CD4-positive, CD25-positive, alpha-beta regulatory T cell (primary cell): ENCODE measurements around the gene POLA1. TPM values are rescaled to one million over a fixed set of nuclear protein-coding genes. Genes with fewer than 3 reads are reported as not detected.
A peak's percentile ranks its signal among the peaks of the same experiment; 100 is the strongest.
"Not testable (repeated sequence)": the region's sequence is repeated elsewhere in the genome, so short reads cannot be mapped to it uniquely, and the experiment has no call there.

ENCODE experiments used
- ATAC-seq, 2 donors: fragments of 150-1000 bp; cut with Tn5 transposase; one replicate each; pipeline ENCODE4 v1.10.0; 2021; ENCODE audit warnings: low read depth in 2 of 2, moderate number of reproducible peaks in 2 of 2, moderate library complexity in 1 of 2
- DNase-seq, 3 donors: peaks; one replicate each; pipeline versions ENCODE4 v3.0.0 to v3.0.0-alpha.2; 2012 to 2022; ENCODE audit warnings: mixed read lengths in 1 of 3
- H3K27ac ChIP-seq: one replicate; pipeline ENCODE4 v1.7.0; 2013; ENCODE audit warnings: mild to moderate bottlenecking, low read length; ENCODE audit not compliant: insufficient read depth, poor library complexity, severe bottlenecking
- H3K27me3 ChIP-seq: one replicate; pipeline ENCODE4 v1.7.0; 2013; ENCODE audit warnings: low read length; ENCODE audit not compliant: control insufficient read depth, insufficient read depth
- H3K36me3 ChIP-seq: one replicate; pipeline ENCODE4 v1.7.0; 2013; ENCODE audit warnings: mild to moderate bottlenecking, low read length, moderate library complexity; ENCODE audit not compliant: control insufficient read depth, insufficient read depth
- H3K4me1 ChIP-seq: 2 replicates; pipeline ENCODE4 v1.7.0; 2013; ENCODE audit warnings: mild to moderate bottlenecking, low read length; ENCODE audit not compliant: insufficient read depth, control insufficient read depth, poor library complexity, severe bottlenecking
- H3K4me3 ChIP-seq: one replicate; pipeline ENCODE4 v1.7.0; 2013; ENCODE audit warnings: low read depth, mild to moderate bottlenecking, low read length, moderate library complexity
- H3K9me3 ChIP-seq, 2 experiments: 1 replicate in 1 of 2; 2 replicates in 1 of 2; pipeline ENCODE4 v1.7.0; 2013; ENCODE audit warnings: low read length in 2 of 2, mild to moderate bottlenecking in 1 of 2, moderate library complexity in 1 of 2; ENCODE audit not compliant: control insufficient read depth in 2 of 2
- H3K27ac Mint-ChIP-seq, 3 donors: one replicate each; pipeline ENCODE4 v1.8.0; 2020 to 2022; ENCODE audit warnings: mild to moderate bottlenecking in 3 of 3, mixed read lengths in 3 of 3, moderate library complexity in 2 of 3
- H3K27me3 Mint-ChIP-seq: one replicate; pipeline ENCODE4 v1.8.0; 2022; ENCODE audit warnings: mild to moderate bottlenecking, mixed read lengths
- H3K36me3 Mint-ChIP-seq: one replicate; pipeline ENCODE4 v1.8.0; 2020; ENCODE audit warnings: mixed read lengths
- H3K4me1 Mint-ChIP-seq, 4 donors: one replicate each; pipeline ENCODE4 v1.8.0; 2020 to 2022; ENCODE audit warnings: mixed read lengths in 4 of 4, mild to moderate bottlenecking in 1 of 4
- H3K4me3 Mint-ChIP-seq, 4 donors: one replicate each; pipeline ENCODE4 v1.8.0; 2020 to 2022; ENCODE audit warnings: mild to moderate bottlenecking in 4 of 4, mixed read lengths in 4 of 4, moderate library complexity in 3 of 4
- H3K9me3 Mint-ChIP-seq, 7 donors: one replicate each; pipeline ENCODE4 v1.8.0; 2020 to 2022; ENCODE audit warnings: mixed read lengths in 7 of 7, mild to moderate bottlenecking in 3 of 7, moderate library complexity in 2 of 7
- polyA plus RNA-seq, 4 donors: library from polyadenylated mRNA; unstranded; fragments of 300-500 nt; fragmentation: Illumina TruSeq; gene quantifications; one replicate each; pipeline ENCODE4 v1.2.3, GENCODE V29; 2021
- total RNA-seq: library from RNA; stranded (reverse); gene quantifications from one replicate; pipeline ENCODE4 v1.2.3, GENCODE V29; 2022

The POLA1 gene
- total and polyA plus RNA-seq, 5 donors from 2014 or later = 3.1 to 10.2 (median 4.7) TPM

DNA sequence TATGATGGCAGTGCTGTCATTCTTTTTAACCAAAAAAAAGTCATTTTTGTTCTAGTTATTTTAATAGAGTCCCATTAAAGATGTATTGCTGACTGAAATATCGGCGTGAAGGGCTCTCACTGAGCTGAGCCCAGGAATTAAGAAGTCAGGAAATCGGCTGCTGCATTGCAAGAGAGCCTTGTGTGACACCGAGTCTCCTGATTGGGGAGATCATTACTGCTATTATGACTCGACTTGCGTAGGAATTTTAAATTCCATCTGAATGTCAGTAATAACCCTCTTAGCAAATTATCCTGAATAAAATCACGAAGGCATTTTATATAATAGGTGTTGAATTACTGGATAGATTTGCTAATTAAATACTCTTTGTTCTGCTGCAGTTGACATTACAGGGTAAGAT lies 111.5 kb downstream of the POLA1 start:
- Mint-ChIP-seq H3K27me3 (no peaks in the 10 kb centered on the region), H3K36me3 (peaks cover 4% of the 10 kb centered on the region)
- DNase-seq = no peak

DNA sequence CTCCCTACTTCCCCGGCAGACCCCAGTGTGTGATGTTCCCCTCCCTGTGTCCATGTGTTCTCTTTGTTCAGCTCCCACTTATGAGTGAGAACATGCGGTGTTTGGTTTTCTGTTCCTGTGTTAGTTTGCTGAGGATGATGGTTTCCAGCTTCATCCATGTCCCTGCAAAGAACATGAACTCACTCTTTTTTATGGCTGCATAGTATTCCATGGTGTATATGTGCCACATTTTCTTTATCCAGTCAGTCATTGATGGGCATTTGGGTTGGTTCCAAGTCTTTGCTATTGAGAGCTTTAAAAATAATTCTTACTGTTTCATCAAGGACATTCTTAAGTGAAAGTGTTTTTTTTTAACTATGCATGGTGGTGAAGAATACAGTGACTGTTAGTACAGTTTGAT lies 126.1 kb downstream of the POLA1 start:
- H3K36me3 Mint-ChIP-seq = peaks cover 13% of the 10 kb centered on the region
- not testable (repeated sequence) for H3K27me3 Mint-ChIP-seq

More for the DNA sequence above, 111.5 kb downstream of the POLA1 start:
- no peaks in the 10 kb centered on the region for H3K9me3 ChIP-seq
- H3K27ac ChIP-seq = no peak overlapping the region
- no peaks in the 10 kb centered on the region for H3K27me3 ChIP-seq
- H3K4me1 ChIP-seq = no peaks in the 10 kb centered on the region
- no peak overlapping the region for H3K4me3 ChIP-seq
- H3K36me3 ChIP-seq = no peaks in the 10 kb centered on the region
- no peak overlapping the region for H3K27ac Mint-ChIP-seq
- no peak overlapping the region for H3K4me3 Mint-ChIP-seq
- no peak for ATAC-seq
- H3K9me3 Mint-ChIP-seq = no peaks in the 10 kb centered on the region
- peaks cover 0 to 8% (median 3%) of the 10 kb centered on the region in 4 donors for H3K4me1 Mint-ChIP-seq

DNA sequence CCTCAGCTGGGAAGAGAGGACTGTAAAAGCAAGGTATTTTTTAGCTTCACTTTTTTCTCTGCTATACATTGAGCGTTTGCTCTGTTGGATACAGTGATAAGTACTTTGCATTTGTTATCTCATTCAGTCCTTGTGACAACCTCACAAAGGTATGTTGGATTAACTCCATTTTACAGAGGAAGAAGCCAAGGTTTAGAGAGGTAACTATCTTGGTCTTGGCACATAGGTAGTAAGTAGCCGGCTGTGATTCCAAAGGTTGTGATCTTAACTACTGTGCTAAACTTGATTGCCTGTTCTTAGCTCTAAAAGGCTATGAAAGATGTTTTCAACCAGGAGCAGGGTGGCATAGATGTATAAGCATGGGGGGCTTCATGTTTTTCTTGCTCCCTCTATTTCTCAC lies 134.4 kb downstream of the POLA1 start:
- H3K36me3 Mint-ChIP-seq = peaks cover 28% of the 10 kb centered on the region
- H3K4me1 Mint-ChIP-seq = no peaks in the 10 kb centered on the region
- ATAC-seq (no peak), DNase-seq (no peak)
- Histone ChIP-seq H3K27me3 (no peaks in the 10 kb centered on the region), H3K9me3 (no peaks in the 10 kb centered on the region), H3K4me3 (no peak overlapping the region), H3K36me3 (peaks cover 4% of the 10 kb centered on the region), H3K27ac (no peak overlapping the region), H3K4me1 (no peaks in the 10 kb centered on the region)
- H3K4me3 Mint-ChIP-seq = no peak overlapping the region
- no peak overlapping the region for H3K27ac Mint-ChIP-seq
- no peaks in the 10 kb centered on the region for H3K9me3 Mint-ChIP-seq
- H3K27me3 Mint-ChIP-seq = no peaks in the 10 kb centered on the region

More for the DNA sequence above, 126.1 kb downstream of the POLA1 start:
- not testable (repeated sequence) for H3K9me3 Mint-ChIP-seq, H3K4me3 ChIP-seq, H3K4me1 Mint-ChIP-seq, H3K27me3 ChIP-seq, DNase-seq, H3K27ac Mint-ChIP-seq, H3K4me1 ChIP-seq, H3K9me3 ChIP-seq, H3K4me3 Mint-ChIP-seq, ATAC-seq, H3K27ac ChIP-seq, H3K36me3 ChIP-seq

DNA sequence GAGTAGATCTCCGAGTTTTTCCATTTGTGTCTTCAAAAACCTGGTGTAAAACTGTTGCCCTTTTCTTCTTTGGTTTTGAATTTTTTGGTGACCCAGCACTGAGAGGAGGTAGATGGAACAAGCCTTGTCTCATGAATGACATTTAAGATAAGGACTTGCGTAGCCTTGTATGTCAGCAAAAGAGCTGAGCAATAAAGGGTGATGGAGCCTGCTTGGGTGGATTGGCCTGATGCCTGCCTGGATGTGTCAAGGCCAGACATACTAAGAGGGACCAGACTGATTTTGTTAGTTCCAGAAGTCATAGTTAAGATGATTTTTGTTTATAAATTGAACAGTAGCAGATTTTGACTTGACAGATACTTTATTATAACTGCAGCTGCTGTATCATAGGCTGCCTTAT lies 134.9 kb downstream of the POLA1 start:
- Histone ChIP-seq H3K4me1 (no peaks in the 10 kb centered on the region), H3K27me3 (no peaks in the 10 kb centered on the region), H3K4me3 (no peak overlapping the region), H3K36me3 (peaks cover 4% of the 10 kb centered on the region), H3K9me3 (no peaks in the 10 kb centered on the region), H3K27ac (no peak overlapping the region)
- Mint-ChIP-seq H3K4me3 (no peak overlapping the region), H3K36me3 (peaks cover 28% of the 10 kb centered on the region), H3K9me3 (no peaks in the 10 kb centered on the region), H3K4me1 (no peaks in the 10 kb centered on the region), H3K27ac (no peak overlapping the region), H3K27me3 (no peaks in the 10 kb centered on the region)
- ATAC-seq = no peak
- no peak for DNase-seq

- DNase-seq = no peak
- H3K4me3 ChIP-seq = no peak overlapping the region
- no peak overlapping the region for H3K27ac ChIP-seq
- no peak for ATAC-seq
- H3K36me3 Mint-ChIP-seq = peaks cover 9% of the 10 kb centered on the region
- H3K27ac Mint-ChIP-seq = no peak overlapping the region
- H3K4me3 Mint-ChIP-seq = no peak overlapping the region
- no peaks in the 10 kb centered on the region for H3K9me3 ChIP-seq
- no peaks in the 10 kb centered on the region for H3K4me1 ChIP-seq
- H3K4me1 Mint-ChIP-seq = no peaks in the 10 kb centered on the region
- no peaks in the 10 kb centered on the region for H3K27me3 ChIP-seq
- no peaks in the 10 kb centered on the region for H3K9me3 Mint-ChIP-seq
- no peaks in the 10 kb centered on the region for H3K36me3 ChIP-seq
- no peaks in the 10 kb centered on the region for H3K27me3 Mint-ChIP-seq
Observed at GRCh38 chrX:24833695-24834094, 140.0 kb downstream of the POLA1 start.

DNA sequence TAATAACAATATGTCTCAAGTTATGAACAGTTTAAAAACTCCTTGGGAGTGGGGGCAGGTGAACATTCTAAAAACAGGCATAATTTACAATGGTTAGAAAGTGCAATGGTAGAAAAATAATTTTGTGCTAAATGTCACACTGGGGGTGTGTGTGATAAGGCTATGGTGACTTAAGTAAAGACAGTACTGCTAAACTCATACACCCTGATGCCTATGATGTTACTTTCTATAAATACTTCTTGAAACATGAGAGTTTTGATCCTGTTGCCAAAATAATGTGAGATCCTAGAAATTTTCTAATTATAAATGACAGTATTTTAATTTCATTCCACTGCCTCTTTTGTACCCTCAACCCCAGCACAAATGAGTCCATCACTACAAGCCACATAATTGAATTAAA lies 144.2 kb downstream of the POLA1 start:
- ATAC-seq (no peak), DNase-seq (no peak)
- Histone ChIP-seq H3K27me3 (no peaks in the 10 kb centered on the region), H3K9me3 (no peaks in the 10 kb centered on the region), H3K4me1 (no peaks in the 10 kb centered on the region), H3K36me3 (no peaks in the 10 kb centered on the region), H3K27ac (no peak overlapping the region), H3K4me3 (no peak overlapping the region)
- Mint-ChIP-seq H3K9me3 (no peaks in the 10 kb centered on the region), H3K36me3 (no peaks in the 10 kb centered on the region), H3K4me3 (no peak overlapping the region), H3K27ac (peak overlapping the region in 1 of 3 donors; percentile 69), H3K4me1 (no peaks in the 10 kb centered on the region), H3K27me3 (no peaks in the 10 kb centered on the region)

DNA sequence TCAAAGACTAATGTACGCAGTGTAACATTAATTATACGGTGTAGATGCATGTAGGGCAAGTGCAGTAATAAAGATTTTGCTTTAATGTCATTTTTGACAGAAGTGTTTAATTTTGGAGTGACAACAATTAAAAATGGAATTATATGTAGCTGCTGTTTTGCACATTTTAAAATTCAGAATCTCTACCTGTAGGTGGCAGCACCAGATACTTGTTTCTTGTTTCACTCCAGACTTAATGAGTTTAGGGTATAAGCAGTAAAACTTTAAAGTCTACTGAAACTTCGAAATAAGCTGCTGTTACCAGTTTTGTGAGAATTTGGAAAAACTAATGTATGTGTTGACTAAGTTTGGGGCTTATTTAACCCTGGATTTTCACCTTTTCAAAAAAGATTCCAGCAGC lies 144.9 kb downstream of the POLA1 start:
- Mint-ChIP-seq H3K27me3 (no peaks in the 10 kb centered on the region), H3K27ac (no peak overlapping the region), H3K4me3 (no peak overlapping the region), H3K36me3 (no peaks in the 10 kb centered on the region), H3K4me1 (no peaks in the 10 kb centered on the region), H3K9me3 (no peaks in the 10 kb centered on the region)
- Histone ChIP-seq H3K4me3 (no peak overlapping the region), H3K4me1 (no peaks in the 10 kb centered on the region), H3K9me3 (no peaks in the 10 kb centered on the region), H3K27me3 (no peaks in the 10 kb centered on the region), H3K36me3 (no peaks in the 10 kb centered on the region), H3K27ac (no peak overlapping the region)
- ATAC-seq (no peak), DNase-seq (peak in 2 of 3 donors; percentile 30 to 56)

DNA sequence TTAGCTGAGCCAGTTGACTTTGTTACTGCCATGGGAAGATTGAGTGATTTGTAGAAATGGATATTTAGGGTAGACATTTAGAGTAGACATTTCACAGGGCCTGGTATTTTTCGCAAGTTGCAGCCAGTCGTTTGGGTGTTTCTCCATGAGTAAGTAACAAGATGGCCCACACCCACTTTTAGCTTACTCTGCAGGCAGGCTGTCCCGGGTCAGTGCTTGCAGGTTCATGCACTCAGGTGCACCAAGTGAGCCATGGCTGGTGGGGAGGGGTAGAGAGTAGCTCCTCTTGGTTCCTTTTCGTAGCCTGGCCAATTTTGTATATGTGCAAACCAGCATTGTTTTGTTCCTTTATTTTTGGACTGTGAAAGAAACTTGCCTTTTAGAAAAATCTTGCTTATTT lies 145.6 kb downstream of the POLA1 start:
- no peak overlapping the region for H3K4me3 Mint-ChIP-seq
- Histone ChIP-seq H3K27me3 (no peaks in the 10 kb centered on the region), H3K4me1 (no peaks in the 10 kb centered on the region), H3K4me3 (no peak overlapping the region), H3K27ac (no peak overlapping the region), H3K36me3 (no peaks in the 10 kb centered on the region), H3K9me3 (no peaks in the 10 kb centered on the region)
- DNase-seq = no peak
- H3K27me3 Mint-ChIP-seq = no peaks in the 10 kb centered on the region
- ATAC-seq = no peak
- H3K36me3 Mint-ChIP-seq = no peaks in the 10 kb centered on the region
- no peak overlapping the region for H3K27ac Mint-ChIP-seq
- no peaks in the 10 kb centered on the region for H3K9me3 Mint-ChIP-seq
- H3K4me1 Mint-ChIP-seq = no peaks in the 10 kb centered on the region
